Epithelial cell of prostate (primary cell): Measurements from ENCODE around the gene TCF19.
A peak's percentile ranks its signal among the peaks of the same experiment; 100 is the strongest.

Experiments
- DNase-seq: peaks from one replicate; pipeline ENCODE4 v3.0.0-alpha.2; 2011; ENCODE audit warnings: low read depth, low spot score
- H3K27ac ChIP-seq: fragments of 450-650 bp; 2 replicates; pipeline ENCODE4 v1.5.1; 2017; ENCODE audit warnings: mild to moderate bottlenecking

TCF19 gene

GRCh38 chr6:31158140-31158862 is at the start of gene TCF19:
TCF19 (plus strand) TSS chr6:31158589; CDS start chr6:31159470, 881 bp downstream.
- H3K27ac ChIP-seq, result peak within 1 kb of the TSS; percentile 22
- DNase-seq, result peak; percentile 90

- no peak overlapping the region for H3K27ac ChIP-seq
- DNase-seq, result no peak
Measured at GRCh38 chr6:31110825-31111582, 47.4 kb upstream of the TCF19 start.

GRCh38 chr6:31111712-31112111 is 46.7 kb upstream of the TCF19 start:
- H3K27ac ChIP-seq, result no peak overlapping the region
- no peak for DNase-seq

GRCh38 chr6:31112478-31112877 is 45.9 kb upstream of the TCF19 start, which contains the start of gene C6orf15:
C6orf15 (minus strand) TSS chr6:31112575; CDS start chr6:31112555, 20 bp downstream.
- no peak within 1 kb of the TSS for H3K27ac ChIP-seq
- DNase-seq, result no peak

- H3K27ac ChIP-seq, result peak overlapping the region; percentile 89
- DNase-seq, result no peak
Measured at GRCh38 chr6:31113861-31114540, 44.4 kb upstream of the TCF19 start.

GRCh38 chr6:31114541-31114878 is 43.9 kb upstream of the TCF19 start, which contains the start of gene PSORS1C1:
PSORS1C1 (plus strand) TSS chr6:31114800; CDS start chr6:31129633, 14,833 bp downstream.
- peak within 1 kb of the TSS; percentile 89 for H3K27ac ChIP-seq
- peak; percentile 81 for DNase-seq

- peak overlapping the region; percentile 89 for H3K27ac ChIP-seq
- DNase-seq, result peak; percentile 40
Measured at GRCh38 chr6:31114970-31115849, 43.2 kb upstream of the TCF19 start.

- H3K27ac ChIP-seq, result peak overlapping the region; percentile 89
- DNase-seq, result no peak
Measured at GRCh38 chr6:31115941-31116560, 42.3 kb upstream of the TCF19 start.

GRCh38 chr6:31116661-31117385 is 41.6 kb upstream of the TCF19 start:
- H3K27ac ChIP-seq, result no peak overlapping the region
- DNase-seq, result no peak

- no peak overlapping the region for H3K27ac ChIP-seq
- DNase-seq, result no peak
Measured at GRCh38 chr6:31118178-31118577, 40.2 kb upstream of the TCF19 start.

GRCh38 chr6:31120151-31120915 is 38.1 kb upstream of the TCF19 start, which contains the start of gene CDSN:
CDSN (minus strand) TSS chr6:31120446; CDS start chr6:31120419, 27 bp downstream.
- no peak within 1 kb of the TSS for H3K27ac ChIP-seq
- DNase-seq, result no peak

- H3K27ac ChIP-seq, result no peak overlapping the region
- no peak for DNase-seq
Measured at GRCh38 chr6:31121131-31121790, 37.1 kb upstream of the TCF19 start.

- DNase-seq, result peak; percentile 29
- H3K27ac ChIP-seq, result peak overlapping the region; percentile 49
Measured at GRCh38 chr6:31122791-31123706, 35.3 kb upstream of the TCF19 start.

GRCh38 chr6:31125162-31125561 is 33.2 kb upstream of the TCF19 start:
- peak overlapping the region; percentile 89 for H3K27ac ChIP-seq
- peak; percentile 69 for DNase-seq

GRCh38 chr6:31125586-31126363 is 32.6 kb upstream of the TCF19 start:
- peak; percentile 76 for DNase-seq

More at GRCh38 chr6:31125586-31126363, 32.6 kb upstream of the TCF19 start:
- H3K27ac ChIP-seq, result peak overlapping the region; percentile 89
